Neural cell (in vitro differentiated cells): ENCODE measurements around the gene EEF1A2. TPM values are rescaled to one million over a fixed set of nuclear protein-coding genes. Genes with fewer than 3 reads are reported as not detected.

Experiments used
- H2AFZ ChIP-seq: fragments of 200-600, 300-800 bp; sonication (generic), shearing (Covaris generic); 2 replicates; pipeline ENCODE4 v1.6.0; 2014; ENCODE audit warnings: low read depth, mild to moderate bottlenecking, antibody characterized with exemption, low read length, moderate library complexity
- H3F3A ChIP-seq: fragments of 200-600 bp; shearing (Covaris generic); 2 replicates; pipeline ENCODE4 v1.6.1; 2016; ENCODE audit warnings: mild to moderate bottlenecking, moderate library complexity, mixed read lengths, antibody characterized with exemption, low read length; ENCODE audit not compliant: insufficient read depth, poor library complexity, severe bottlenecking
- H3K27ac ChIP-seq: fragments of 200-600, 300-800 bp; sonication (generic), shearing (Covaris generic); 2 replicates; pipeline ENCODE4 v1.5.1; 2014; ENCODE audit warnings: mild to moderate bottlenecking, low read length, moderate library complexity
- H3K27me3 ChIP-seq: fragments of 300-800, 200-600 bp; sonication (generic), shearing (Covaris generic); 2 replicates; pipeline ENCODE4 v1.6.0; 2014; ENCODE audit warnings: mild to moderate bottlenecking, low read depth, low read length, moderate library complexity; ENCODE audit not compliant: insufficient read depth
- H3K36me3 ChIP-seq: fragments of 300-800, 200-600 bp; sonication (generic), shearing (Covaris generic); 2 replicates; pipeline ENCODE4 v1.5.1; 2014; ENCODE audit warnings: mild to moderate bottlenecking, antibody characterized with exemption, low read length, moderate library complexity; ENCODE audit not compliant: insufficient read depth
- H3K4me2 ChIP-seq: fragments of 300-800, 200-600 bp; sonication (generic), shearing (Covaris generic); 2 replicates; pipeline ENCODE4 v1.6.0; 2014; ENCODE audit warnings: mild to moderate bottlenecking, low read length
- H3K4me3 ChIP-seq: fragments of 300-800, 200-600 bp; sonication (generic), shearing (Covaris generic); 2 replicates; pipeline ENCODE4 v1.5.1; 2014; ENCODE audit warnings: mild to moderate bottlenecking, low read length, moderate library complexity
- H3K79me2 ChIP-seq: fragments of 200-600 bp; shearing (Covaris generic); replicated peaks from 2 replicates; pipeline ENCODE4 v1.6.0; 2014; ENCODE audit warnings: mild to moderate bottlenecking, low read length, moderate library complexity; ENCODE audit not compliant: insufficient read depth
- H3K9ac ChIP-seq: fragments of 300-800, 200-600 bp; sonication (generic), shearing (Covaris generic); 2 replicates; pipeline ENCODE4 v1.6.1; 2016; ENCODE audit warnings: mild to moderate bottlenecking, low read length, mixed read lengths
- H3K9me2 ChIP-seq: fragments of 200-600 bp; shearing (Covaris generic); 2 replicates; pipeline ENCODE4 v1.6.1; 2016; ENCODE audit warnings: mild to moderate bottlenecking, low read length, mixed read lengths; ENCODE audit not compliant: insufficient read depth
- H3K9me3 ChIP-seq: fragments of 200-600, 300-800 bp; sonication (generic), shearing (Covaris generic); 2 replicates; pipeline ENCODE4 v1.6.1; 2016; ENCODE audit warnings: mild to moderate bottlenecking, mixed run types, low read length, moderate library complexity, mixed read lengths
- H4K20me1 ChIP-seq: fragments of 200-600 bp; shearing (Covaris generic); 2 replicates; pipeline ENCODE4 v1.6.1; 2016; ENCODE audit warnings: mild to moderate bottlenecking, mixed run types; ENCODE audit not compliant: insufficient read depth
- EP300 ChIP-seq: fragments of 450-650 bp; conservative IDR thresholded peaks from 2 replicates; pipeline ENCODE4 v1.6.1; 2014; ENCODE audit warnings: antibody characterized with exemption, mild to moderate bottlenecking, moderate library complexity; ENCODE audit not compliant: poor library complexity, severe bottlenecking
- EZH2 ChIP-seq: fragments of 200-600, 300-800 bp; shearing (Covaris generic), sonication (generic); IDR thresholded peaks from 2 replicates; pipeline ENCODE4 v1.6.1; 2014; ENCODE audit warnings: antibody characterized with exemption, low read length, borderline replicate concordance, mild to moderate bottlenecking; ENCODE audit not compliant: insufficient read depth, poor library complexity, severe bottlenecking
- MXI1 ChIP-seq: fragments of 450-650 bp; conservative IDR thresholded peaks from 2 replicates; pipeline ENCODE4 v1.6.1; 2014; ENCODE audit warnings: antibody characterized with exemption, mild to moderate bottlenecking; ENCODE audit not compliant: poor library complexity, severe bottlenecking
- POLR2AphosphoS5 ChIP-seq: IDR thresholded peaks from 2 replicates; pipeline ENCODE4 v1.6.1; 2012
- RAD21 ChIP-seq: fragments of 450-650 bp; conservative IDR thresholded peaks from 2 replicates; pipeline ENCODE4 v1.6.1; 2014; ENCODE audit warnings: antibody characterized with exemption, mild to moderate bottlenecking, moderate library complexity
- SMC3 ChIP-seq: fragments of 450-650 bp; conservative IDR thresholded peaks from 2 replicates; pipeline ENCODE4 v1.6.1; 2014; ENCODE audit warnings: antibody characterized with exemption, mild to moderate bottlenecking, moderate library complexity; ENCODE audit not compliant: poor library complexity
- TAF1 ChIP-seq: IDR thresholded peaks from 2 replicates; pipeline ENCODE4 v1.6.1; 2012; ENCODE audit warnings: low read depth
- polyA plus RNA-seq: library from polyadenylated mRNA; depleted of rRNA; stranded (reverse); fragments of >200 nt; gene quantifications from 2 replicates; pipeline ENCODE4 v1.2.3, GENCODE V29; 2014
- TF ChIP-seq, protein P1 (sequence below): fragments of 450-650 bp; IDR thresholded peaks from 2 replicates; pipeline ENCODE4 v1.5.1; 2014; ENCODE audit warnings: antibody characterized with exemption, mild to moderate bottlenecking, moderate library complexity; ENCODE audit not compliant: poor library complexity, severe bottlenecking
- TF ChIP-seq, protein P2 (sequence below): IDR thresholded peaks from 2 replicates; pipeline ENCODE4 v1.6.1; 2012; ENCODE audit warnings: borderline replicate concordance

EEF1A2 gene
- polyA plus RNA-seq, 1 donor from 2014 or later: 208 TPM

DNA sequence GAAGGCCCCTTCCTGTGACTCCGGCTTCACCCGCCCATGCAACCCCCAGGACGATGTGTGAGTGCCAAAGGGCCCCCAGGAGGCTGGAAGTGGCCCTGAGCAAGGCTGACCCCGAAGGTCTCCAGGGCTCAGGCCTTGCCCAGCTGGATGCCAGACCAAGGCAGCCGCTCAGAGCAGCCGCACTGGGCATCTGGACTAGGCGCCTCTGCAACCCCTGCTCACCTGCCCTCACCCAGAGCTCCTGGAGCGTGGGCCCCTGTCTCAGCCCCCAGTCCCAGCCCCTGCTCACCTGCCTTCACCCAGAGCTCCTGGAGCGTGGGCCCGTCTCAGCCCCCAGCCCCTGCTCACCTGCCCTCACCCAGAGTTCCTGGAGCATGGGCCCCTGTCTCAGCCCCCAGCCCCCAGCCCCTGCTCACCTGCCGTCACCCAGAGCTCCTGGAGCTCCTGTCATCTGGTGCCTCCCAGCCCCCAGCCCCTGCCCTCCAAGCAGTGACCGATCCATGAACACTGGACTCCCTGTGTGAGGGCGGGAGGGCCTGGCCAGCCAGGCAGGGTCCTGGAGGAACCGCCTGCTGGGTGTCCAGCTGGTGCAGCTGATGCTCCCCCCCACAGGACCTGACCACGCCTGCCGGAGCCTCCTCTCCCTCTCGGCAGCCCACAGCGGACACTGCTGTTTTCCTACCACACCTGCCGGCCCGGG lies 47.5 kb upstream of the EEF1A2 start:
- Histone ChIP-seq H2AFZ (no peak overlapping the region), H4K20me1 (no peaks in the 10 kb centered on the region), H3K79me2 (no peaks in the 10 kb centered on the region), H3K9me3 (no peaks in the 10 kb centered on the region), H3K9ac (no peak overlapping the region), H3K9me2 (no peaks in the 10 kb centered on the region), H3K4me2 (no peak overlapping the region), H3F3A (no peaks in the 10 kb centered on the region), H3K36me3 (no peaks in the 10 kb centered on the region), H3K27me3 (no peaks in the 10 kb centered on the region), H3K4me3 (no peak overlapping the region), H3K27ac (no peak overlapping the region)
- TF ChIP-seq POLR2AphosphoS5: no peak
- TF ChIP-seq EP300: no peak
- no peak for TF ChIP-seq EZH2
- TF ChIP-seq SMC3: no peak
- TF ChIP-seq, protein P1, sequence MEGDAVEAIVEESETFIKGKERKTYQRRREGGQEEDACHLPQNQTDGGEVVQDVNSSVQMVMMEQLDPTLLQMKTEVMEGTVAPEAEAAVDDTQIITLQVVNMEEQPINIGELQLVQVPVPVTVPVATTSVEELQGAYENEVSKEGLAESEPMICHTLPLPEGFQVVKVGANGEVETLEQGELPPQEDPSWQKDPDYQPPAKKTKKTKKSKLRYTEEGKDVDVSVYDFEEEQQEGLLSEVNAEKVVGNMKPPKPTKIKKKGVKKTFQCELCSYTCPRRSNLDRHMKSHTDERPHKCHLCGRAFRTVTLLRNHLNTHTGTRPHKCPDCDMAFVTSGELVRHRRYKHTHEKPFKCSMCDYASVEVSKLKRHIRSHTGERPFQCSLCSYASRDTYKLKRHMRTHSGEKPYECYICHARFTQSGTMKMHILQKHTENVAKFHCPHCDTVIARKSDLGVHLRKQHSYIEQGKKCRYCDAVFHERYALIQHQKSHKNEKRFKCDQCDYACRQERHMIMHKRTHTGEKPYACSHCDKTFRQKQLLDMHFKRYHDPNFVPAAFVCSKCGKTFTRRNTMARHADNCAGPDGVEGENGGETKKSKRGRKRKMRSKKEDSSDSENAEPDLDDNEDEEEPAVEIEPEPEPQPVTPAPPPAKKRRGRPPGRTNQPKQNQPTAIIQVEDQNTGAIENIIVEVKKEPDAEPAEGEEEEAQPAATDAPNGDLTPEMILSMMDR: no peak
- TF ChIP-seq MXI1: no peak
- no peak for TF ChIP-seq RAD21
- no peak for TF ChIP-seq TAF1
- TF ChIP-seq, protein P2, sequence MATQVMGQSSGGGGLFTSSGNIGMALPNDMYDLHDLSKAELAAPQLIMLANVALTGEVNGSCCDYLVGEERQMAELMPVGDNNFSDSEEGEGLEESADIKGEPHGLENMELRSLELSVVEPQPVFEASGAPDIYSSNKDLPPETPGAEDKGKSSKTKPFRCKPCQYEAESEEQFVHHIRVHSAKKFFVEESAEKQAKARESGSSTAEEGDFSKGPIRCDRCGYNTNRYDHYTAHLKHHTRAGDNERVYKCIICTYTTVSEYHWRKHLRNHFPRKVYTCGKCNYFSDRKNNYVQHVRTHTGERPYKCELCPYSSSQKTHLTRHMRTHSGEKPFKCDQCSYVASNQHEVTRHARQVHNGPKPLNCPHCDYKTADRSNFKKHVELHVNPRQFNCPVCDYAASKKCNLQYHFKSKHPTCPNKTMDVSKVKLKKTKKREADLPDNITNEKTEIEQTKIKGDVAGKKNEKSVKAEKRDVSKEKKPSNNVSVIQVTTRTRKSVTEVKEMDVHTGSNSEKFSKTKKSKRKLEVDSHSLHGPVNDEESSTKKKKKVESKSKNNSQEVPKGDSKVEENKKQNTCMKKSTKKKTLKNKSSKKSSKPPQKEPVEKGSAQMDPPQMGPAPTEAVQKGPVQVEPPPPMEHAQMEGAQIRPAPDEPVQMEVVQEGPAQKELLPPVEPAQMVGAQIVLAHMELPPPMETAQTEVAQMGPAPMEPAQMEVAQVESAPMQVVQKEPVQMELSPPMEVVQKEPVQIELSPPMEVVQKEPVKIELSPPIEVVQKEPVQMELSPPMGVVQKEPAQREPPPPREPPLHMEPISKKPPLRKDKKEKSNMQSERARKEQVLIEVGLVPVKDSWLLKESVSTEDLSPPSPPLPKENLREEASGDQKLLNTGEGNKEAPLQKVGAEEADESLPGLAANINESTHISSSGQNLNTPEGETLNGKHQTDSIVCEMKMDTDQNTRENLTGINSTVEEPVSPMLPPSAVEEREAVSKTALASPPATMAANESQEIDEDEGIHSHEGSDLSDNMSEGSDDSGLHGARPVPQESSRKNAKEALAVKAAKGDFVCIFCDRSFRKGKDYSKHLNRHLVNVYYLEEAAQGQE: no peak

DNA sequence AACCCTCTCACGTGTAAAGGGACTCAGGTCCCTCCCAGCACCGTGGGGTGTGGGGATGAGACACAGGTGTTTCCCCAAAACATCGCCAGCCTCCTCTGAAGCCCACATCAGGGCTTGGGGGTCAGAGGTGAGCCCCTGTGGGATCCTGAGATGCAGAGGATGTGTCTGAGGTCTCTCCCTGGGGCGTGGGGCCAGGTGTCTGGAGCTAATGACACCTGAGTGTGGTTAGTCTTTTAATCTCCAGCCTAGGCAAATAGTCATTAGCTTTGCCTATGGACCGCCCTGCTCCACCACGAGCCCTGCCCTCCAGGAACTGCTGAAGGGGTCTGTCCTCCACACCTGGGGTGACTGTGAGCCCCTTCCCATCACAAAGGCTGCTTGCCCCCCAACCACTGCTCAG lies 46.9 kb upstream of the EEF1A2 start:
- TF ChIP-seq, protein P1: no peak
- no peak for TF ChIP-seq POLR2AphosphoS5
- TF ChIP-seq TAF1: no peak
- TF ChIP-seq EZH2: no peak
- TF ChIP-seq, protein P2: no peak
- TF ChIP-seq SMC3: no peak
- no peak for TF ChIP-seq EP300
- TF ChIP-seq RAD21: no peak
- no peak for TF ChIP-seq MXI1
- H3K9me2 ChIP-seq: no peaks in the 10 kb centered on the region
- no peaks in the 10 kb centered on the region for H3F3A ChIP-seq
- H3K9me3 ChIP-seq: no peaks in the 10 kb centered on the region
- H3K9ac ChIP-seq: no peak overlapping the region
- H3K27me3 ChIP-seq: no peaks in the 10 kb centered on the region
- H3K36me3 ChIP-seq: no peaks in the 10 kb centered on the region
- H3K79me2 ChIP-seq: no peaks in the 10 kb centered on the region
- no peaks in the 10 kb centered on the region for H4K20me1 ChIP-seq
- no peak overlapping the region for H3K4me2 ChIP-seq
- H3K4me3 ChIP-seq: no peak overlapping the region
- H2AFZ ChIP-seq: no peak overlapping the region
- no peak overlapping the region for H3K27ac ChIP-seq
